GM23338 (cell line): Measurements from ENCODE around the gene NACAD. TPM values are rescaled to one million over a fixed set of nuclear protein-coding genes. Genes with fewer than 3 reads are reported as not detected.

ENCODE experiments used
- ATAC-seq: fragments of 200-7000 bp; cut with Tn5 transposase; 3 replicates; pipeline ENCODE4 v1.9.1; 2020
- DNase-seq: peaks from one replicate; pipeline ENCODE4 v3.0.0-alpha.2; 2015; ENCODE audit warnings: low spot score
- H2AFZ ChIP-seq: fragments of 200-600 bp; sonication (generic); 2 replicates; pipeline ENCODE4 v1.8.0; 2016; ENCODE audit warnings: antibody characterized with exemption, mild to moderate bottlenecking, moderate library complexity
- H3F3A ChIP-seq: fragments of 200-600 bp; sonication (generic); replicated peaks from 2 replicates; pipeline ENCODE4 v1.8.0; 2017; ENCODE audit warnings: antibody characterized with exemption, mixed run types, low read depth
- H3K27ac ChIP-seq: fragments of 200-600 bp; sonication (generic); 2 replicates; pipeline ENCODE4 v1.6.1; 2016; ENCODE audit warnings: low read depth
- H3K27me3 ChIP-seq: fragments of 200-600 bp; sonication (generic); 2 replicates; pipeline ENCODE4 v1.8.0; 2016; ENCODE audit warnings: mild to moderate bottlenecking, mixed run types, moderate library complexity; ENCODE audit not compliant: insufficient read depth
- H3K36me3 ChIP-seq: fragments of 200-600 bp; sonication (generic); 2 replicates; pipeline ENCODE4 v1.8.0; 2016; ENCODE audit warnings: mild to moderate bottlenecking; ENCODE audit not compliant: insufficient read depth
- H3K4me1 ChIP-seq: fragments of 200-600 bp; sonication (generic); 2 replicates; pipeline ENCODE4 v1.8.0; 2016; ENCODE audit warnings: mild to moderate bottlenecking, moderate library complexity; ENCODE audit not compliant: insufficient read depth
- H3K4me2 ChIP-seq: fragments of 200-600 bp; sonication (generic); 2 replicates; pipeline ENCODE4 v1.7.1; 2017; ENCODE audit warnings: mixed run types
- H3K4me3 ChIP-seq: fragments of 200-600 bp; sonication (generic); 2 replicates; pipeline ENCODE4 v1.6.1; 2016; ENCODE audit warnings: mixed run types
- H3K79me2 ChIP-seq: fragments of 200-600 bp; sonication (generic); replicated peaks from 2 replicates; pipeline ENCODE4 v1.8.0; 2017; ENCODE audit warnings: mild to moderate bottlenecking; ENCODE audit not compliant: insufficient read depth
- H3K9me2 ChIP-seq: fragments of 200-600 bp; sonication (generic); 2 replicates; pipeline ENCODE4 v1.8.0; 2017; ENCODE audit not compliant: insufficient read depth
- H4K20me1 ChIP-seq: fragments of 200-600 bp; sonication (generic); replicated peaks from 2 replicates; pipeline ENCODE4 v1.8.0; 2017; ENCODE audit warnings: mild to moderate bottlenecking; ENCODE audit not compliant: insufficient read depth
- H3K27ac Mint-ChIP-seq: 2 replicates; pipeline ENCODE4 v1.8.0; 2020; ENCODE audit warnings: inconsistent platforms, mild to moderate bottlenecking, moderate library complexity, mixed read lengths
- H3K27me3 Mint-ChIP-seq: 3 replicates; pipeline ENCODE4 v1.8.0; 2022; ENCODE audit warnings: low read depth, mild to moderate bottlenecking, moderate library complexity, mixed read lengths, inconsistent platforms; ENCODE audit not compliant: insufficient read depth, poor library complexity
- H3K36me3 Mint-ChIP-seq: 3 replicates; pipeline ENCODE4 v1.8.0; 2021; ENCODE audit warnings: low read depth, mild to moderate bottlenecking, inconsistent platforms, moderate library complexity, mixed read lengths
- H3K4me1 Mint-ChIP-seq: 3 replicates; pipeline ENCODE4 v1.8.0; 2020; ENCODE audit warnings: mild to moderate bottlenecking, inconsistent platforms, mixed read lengths
- H3K4me3 Mint-ChIP-seq: 3 replicates; pipeline ENCODE4 v1.8.0; 2021; ENCODE audit warnings: moderate library complexity, mild to moderate bottlenecking, inconsistent platforms, mixed read lengths
- H3K9me3 Mint-ChIP-seq: 3 replicates; pipeline ENCODE4 v1.8.0; 2020; ENCODE audit warnings: moderate library complexity, mild to moderate bottlenecking, inconsistent platforms, mixed read lengths
- CTCF ChIP-seq, 2 experiments: fragments of 200-600 bp in 1 of 2; sonication (generic) in 1 of 2; conservative IDR thresholded peaks; 2 replicates each; pipeline versions ENCODE4 v1.5.1 to v1.6.1; 2016 to 2017; ENCODE audit warnings: antibody characterized with exemption in 2 of 2, low read depth in 2 of 2, mild to moderate bottlenecking in 2 of 2, moderate library complexity in 1 of 2
- EZH2 ChIP-seq: fragments of 200-600 bp; sonication (generic); IDR thresholded peaks from one replicate; pipeline ENCODE4 v1.8.0; 2017; ENCODE audit warnings: antibody characterized with exemption, mild to moderate bottlenecking, low read depth; ENCODE audit not compliant: unreplicated experiment
- EZH2phosphoT487 ChIP-seq: fragments of 200-600 bp; sonication (generic); IDR thresholded peaks from one replicate; pipeline ENCODE4 v1.8.1; 2018; ENCODE audit warnings: antibody characterized with exemption; ENCODE audit not compliant: unreplicated experiment
- ZNF114 ChIP-seq: fragments of 250-450 bp; sonication (Bioruptor Pico); IDR thresholded peaks from 2 replicates; pipeline ENCODE4 v1.5.0; 2020; ENCODE audit warnings: mild to moderate bottlenecking, moderate library complexity
- ZNF331 ChIP-seq: fragments of 250-450 bp; sonication (Bioruptor Pico); IDR thresholded peaks from 2 replicates; pipeline ENCODE4 v1.5.0; 2020; ENCODE audit warnings: low read depth, mild to moderate bottlenecking, moderate library complexity
- ZNF462 ChIP-seq: fragments of 250-450 bp; sonication (Bioruptor Pico); IDR thresholded peaks from 2 replicates; pipeline ENCODE4 v1.5.0; 2020; ENCODE audit warnings: mild to moderate bottlenecking, moderate library complexity
- polyA plus RNA-seq: library from polyadenylated mRNA; unstranded; fragments of >200 nt; fragmentation: Nextera tagmentation; extraction: Ambion mirVana; gene quantifications from 2 replicates; pipeline ENCODE4 v1.2.1, GENCODE V29; 2016
- total RNA-seq: library from RNA; depleted of rRNA; stranded (reverse); fragments of >200 nt; shearing (Covaris generic); gene quantifications from 2 replicates; pipeline ENCODE4 v1.2.3, GENCODE V29; 2014

The NACAD gene
- total and polyA plus RNA-seq, 2 experiments from 2014 or later: 6.1 to 11.2 TPM

DNA sequence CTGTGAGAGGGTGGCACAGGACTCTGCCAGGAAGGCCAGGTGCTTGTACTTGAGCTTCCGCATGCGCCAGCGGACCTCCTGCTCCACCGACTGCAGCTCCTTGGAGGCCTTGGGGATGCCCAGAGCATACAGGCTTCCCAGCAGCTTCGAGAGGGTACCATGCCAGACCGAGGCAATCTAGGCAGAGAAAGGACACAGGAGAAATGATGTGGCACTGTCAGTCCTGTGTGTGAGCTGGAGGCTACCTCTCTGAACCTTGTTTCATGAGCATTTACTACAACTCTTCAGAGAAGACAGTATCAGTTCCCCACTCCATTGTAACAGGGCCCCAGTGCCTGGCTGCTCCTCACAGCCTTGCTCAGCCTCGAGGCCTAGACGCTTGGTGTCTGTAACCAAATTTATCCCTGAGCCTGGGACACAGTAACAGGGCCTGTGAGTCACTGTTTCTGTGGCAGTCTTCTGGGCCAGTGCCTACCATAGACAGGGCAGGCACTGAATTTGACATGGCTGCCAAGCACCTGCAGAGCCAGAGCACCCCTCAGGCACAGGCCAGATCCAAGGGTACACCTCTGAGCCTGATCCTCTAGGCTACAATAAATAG, 16.9 kb upstream of the NACAD start:
- peaks cover 11% of the 10 kb centered on the region for H3K27me3 Mint-ChIP-seq
- H3K9me2 ChIP-seq: no peaks in the 10 kb centered on the region

GRCh38 chr7:45104844-45105587, 16.2 kb upstream of the NACAD start:
- peaks cover 57% of the 10 kb centered on the region for H4K20me1 ChIP-seq
- peaks cover 88% of the 10 kb centered on the region for H3K36me3 Mint-ChIP-seq
- TF ChIP-seq CTCF (conservative IDR thresholded peaks at IDR 0.05; ENCODE audit: low read depth in 2 of 2): no peak
- no peak for TF ChIP-seq EZH2
- TF ChIP-seq ZNF114 (CRISPR knock-in tag): no peak
- TF ChIP-seq ZNF462 (CRISPR knock-in tag): no peak

More for the DNA sequence above, 16.9 kb upstream of the NACAD start:
- H3F3A ChIP-seq: 0 out of 2 replicates have a peak, but pooled peaks cover 1% of the 10 kb centered on the region
- no peaks in the 10 kb centered on the region; the same call in 2 of the 3 replicates for H3K9me3 Mint-ChIP-seq
- H3K4me3 Mint-ChIP-seq: no peak overlapping the region
- no peak overlapping the region for H2AFZ ChIP-seq
- H3K27ac ChIP-seq: no peak overlapping the region
- DNase-seq: no peak
- ATAC-seq: no peak
- H3K4me2 ChIP-seq: no peak overlapping the region
- H3K4me1 ChIP-seq: 0 out of 2 replicates have a peak, but pooled peaks cover 8% of the 10 kb centered on the region
- peaks cover 5% of the 10 kb centered on the region; the same call in 2 of the 3 replicates for H3K4me1 Mint-ChIP-seq
- peaks cover 53% of the 10 kb centered on the region for H4K20me1 ChIP-seq
- H3K4me3 ChIP-seq: no peak overlapping the region
- no peaks in the 10 kb centered on the region for H3K27me3 ChIP-seq
- peaks cover 86% of the 10 kb centered on the region for H3K36me3 Mint-ChIP-seq
- H3K79me2 ChIP-seq: peaks cover 48% of the 10 kb centered on the region
- TF ChIP-seq EZH2phosphoT487: no peak
- TF ChIP-seq ZNF331 (CRISPR knock-in tag): no peak
- TF ChIP-seq CTCF (conservative IDR thresholded peaks at IDR 0.05; ENCODE audit: low read depth in 2 of 2): no peak
- H3K36me3 ChIP-seq: peaks cover 62% of the 10 kb centered on the region
- no peak overlapping the region for H3K27ac Mint-ChIP-seq

More at GRCh38 chr7:45104844-45105587, 16.2 kb upstream of the NACAD start:
- Mint-ChIP-seq H3K4me3 (no peak overlapping the region), H3K27me3 (peaks cover 9% of the 10 kb centered on the region), H3K4me1 (peaks cover 2% of the 10 kb centered on the region; the same call in 2 of the 3 replicates), H3K27ac (no peak overlapping the region), H3K9me3 (no peaks in the 10 kb centered on the region)
- no peak overlapping the region for H3K27ac ChIP-seq
- peaks cover 62% of the 10 kb centered on the region for H3K36me3 ChIP-seq
- H3K27me3 ChIP-seq: no peaks in the 10 kb centered on the region
- 0 out of 2 replicates have a peak, but pooled peaks cover 1% of the 10 kb centered on the region for H3K4me1 ChIP-seq
- no peak for DNase-seq
- no peak overlapping the region for H2AFZ ChIP-seq
- H3K4me3 ChIP-seq: no peak overlapping the region
- no peak overlapping the region for H3K4me2 ChIP-seq
- no peak for ATAC-seq
- H3K79me2 ChIP-seq: peaks cover 41% of the 10 kb centered on the region
- H3F3A ChIP-seq: 0 out of 2 replicates have a peak, but pooled peaks cover 6% of the 10 kb centered on the region
- no peaks in the 10 kb centered on the region for H3K9me2 ChIP-seq
